NCI-H146 treated with DMSO at 0.1 percent for 48 hours (cell line): ENCODE measurements around the gene SPRY1.

ENCODE experiments used
- DNase-seq: peaks from one replicate; lab custom pipeline; 2025; ENCODE audit not compliant: unreplicated experiment; lab: John Stamatoyannopoulos, UW

The SPRY1 gene

GRCh38 chr4:123379392-123379791 is 17.2 kb upstream of the SPRY1 start:
- DNase-seq: no peak

- DNase-seq: no peak
Measured at GRCh38 chr4:123380728-123381716, 15.6 kb upstream of the SPRY1 start.

- no peak for DNase-seq
Measured at GRCh38 chr4:123381996-123382395, 14.6 kb upstream of the SPRY1 start.

GRCh38 chr4:123383566-123383965 is 13.0 kb upstream of the SPRY1 start:
- no peak for DNase-seq

- DNase-seq: no peak
Measured at GRCh38 chr4:123386609-123387008, 10.0 kb upstream of the SPRY1 start.

GRCh38 chr4:123390846-123391456 is 5.6 kb upstream of the SPRY1 start:
- no peak for DNase-seq

GRCh38 chr4:123393721-123394120 is 2.9 kb upstream of the SPRY1 start:
- no peak for DNase-seq

- peak; percentile 58 for DNase-seq
Measured at GRCh38 chr4:123397144-123398065, 810 bp downstream of the SPRY1 start.

GRCh38 chr4:123398066-123398852 is 1.7 kb downstream of the SPRY1 start:
- peak; percentile 45 for DNase-seq

- peak; percentile 45 for DNase-seq
Measured at GRCh38 chr4:123398853-123399626, 2.4 kb downstream of the SPRY1 start.

- no peak for DNase-seq
Measured at GRCh38 chr4:123399627-123400358, 3.2 kb downstream of the SPRY1 start.

GRCh38 chr4:123401271-123402120 is 4.9 kb downstream of the SPRY1 start:
- no peak for DNase-seq

GRCh38 chr4:123402121-123402465 is 5.5 kb downstream of the SPRY1 start:
- DNase-seq: no peak

GRCh38 chr4:123403080-123403604 is 6.5 kb downstream of the SPRY1 start:
- no peak for DNase-seq

GRCh38 chr4:123404533-123404932 is 7.9 kb downstream of the SPRY1 start:
- no peak for DNase-seq

- no peak for DNase-seq
Measured at GRCh38 chr4:123405267-123405865, 8.8 kb downstream of the SPRY1 start.

- DNase-seq: no peak
Measured at GRCh38 chr4:123406872-123407271, 10.3 kb downstream of the SPRY1 start.
